Measurements from ENCODE around the gene CYP3A4. TPM values are rescaled to one million over a fixed set of nuclear protein-coding genes. Genes with fewer than 3 reads are reported as not detected.

Gene CYP3A4
- polyA plus RNA-seq, 1 of the 3 experiments (the other 2 are of a cell fraction), result not detected

GRCh38 chr7:99791021-99791420, 7.0 kb upstream of the CYP3A4 start:
- Histone ChIP-seq H4K20me1 (ENCODE audit: insufficient read depth) (no peaks in the 10 kb centered on the region), H3K4me3 (ENCODE audit: low read depth in 2 of 2, low read length in 1 of 2) (no peak overlapping the region), H3K9me3 (no peaks in the 10 kb centered on the region), H3K36me3 (replicated peaks in 1 of 2; ENCODE audit: control insufficient read depth in 1 of 2, insufficient read depth in 2 of 2, low read length in 1 of 2) (no peaks in the 10 kb centered on the region), H3K4me1 (ENCODE audit: control insufficient read depth in 1 of 2, insufficient read depth in 2 of 2, low read depth in 1 of 2, low read length in 1 of 2) (peaks cover 0 to 3% of the 10 kb centered on the region in 2 experiments; a peak in 1 of 4 replicates), H2AFZ (ENCODE audit: low read depth) (no peak overlapping the region), H3K9ac (no peak overlapping the region), H3K79me2 (ENCODE audit: insufficient read depth) (no peaks in the 10 kb centered on the region), H3K4me2 (no peak overlapping the region), H3K27me3 (ENCODE audit: insufficient read depth) (peaks cover 17% of the 10 kb centered on the region), H3K9me2 (no peaks in the 10 kb centered on the region), H3F3A (replicated peaks; ENCODE audit: insufficient read depth) (no peaks in the 10 kb centered on the region), H3K27ac (ENCODE audit: low read depth in 2 of 2, low read length in 1 of 2) (no peak overlapping the region)
- ChIA-PET POLR2A (no interaction called here), CTCF (no interaction called here)
- WGBS (ENCODE audit: low lambda C conversion rate), result 2% methylated on average over 1 of the region's 1 CpG
- DNase-seq, result no peak
- TF ChIP-seq FOSL2 (IDR thresholded peaks at IDR 0.05; ENCODE audit: borderline replicate concordance, low read depth), result no peak
- TF ChIP-seq IRF3 (IDR thresholded peaks at IDR 0.05; ENCODE audit: low read depth, low read length), result no peak
- no peak for TF ChIP-seq REST (IDR thresholded peaks at IDR 0.05; ENCODE audit: low read depth, low read length)
- TF ChIP-seq ZBTB33 (IDR thresholded peaks at IDR 0.05; ENCODE audit: borderline replicate concordance, low read depth), result no peak
- no peak for TF ChIP-seq FOXJ3 (CRISPR knock-in tag; IDR thresholded peaks at IDR 0.05)
- no peak for TF ChIP-seq RFX5 (IDR thresholded peaks at IDR 0.05; ENCODE audit: low read length)

GRCh38 chr7:99790407-99790806, 6.4 kb upstream of the CYP3A4 start:
- H3K9me3 ChIP-seq, result no peaks in the 10 kb centered on the region
- no peaks in the 10 kb centered on the region for H4K20me1 ChIP-seq (ENCODE audit: insufficient read depth)
- TF ChIP-seq MEF2A (IDR thresholded peaks at IDR 0.05; ENCODE audit: borderline replicate concordance, low read depth), result no peak
- TF ChIP-seq FOXM1 (IDR thresholded peaks at IDR 0.05; ENCODE audit: low read depth), result no peak
- TF ChIP-seq POLR2AphosphoS5 (IDR thresholded peaks at IDR 0.05; ENCODE audit: low read depth, low read length), result no peak
- no peak for TF ChIP-seq JUND (IDR thresholded peaks at IDR 0.05)
- TF ChIP-seq SMC3 (IDR thresholded peaks at IDR 0.05; ENCODE audit: low read depth, low read length), result no peak
- TF ChIP-seq GABPA (IDR thresholded peaks at IDR 0.05; ENCODE audit: low read depth), result no peak
- TF ChIP-seq FOSL2 (IDR thresholded peaks at IDR 0.05; ENCODE audit: borderline replicate concordance, low read depth), result no peak
- TF ChIP-seq MXI1 (IDR thresholded peaks at IDR 0.05; ENCODE audit: low read depth, low read length), result no peak
- TF ChIP-seq YY1 (IDR thresholded peaks at IDR 0.05; ENCODE audit: low read depth), result no peak
- H3K27ac ChIP-seq (ENCODE audit: low read depth in 2 of 2, low read length in 1 of 2), result no peak overlapping the region
- no peak overlapping the region for H3K4me3 ChIP-seq (ENCODE audit: low read depth in 2 of 2, low read length in 1 of 2)
- POLR2A ChIA-PET, result no interaction called here
- DNase-seq, result no peak
- no peak overlapping the region for H3K9ac ChIP-seq
- 13% methylated on average over 3 of the region's 3 CpGs for WGBS (ENCODE audit: low lambda C conversion rate)
- no peaks in the 10 kb centered on the region for H3K79me2 ChIP-seq (ENCODE audit: insufficient read depth)
- peaks cover 23% of the 10 kb centered on the region for H3K27me3 ChIP-seq (ENCODE audit: insufficient read depth)
- CTCF ChIA-PET, result no interaction called here
- no peaks in the 10 kb centered on the region for H3K36me3 ChIP-seq (replicated peaks in 1 of 2; ENCODE audit: control insufficient read depth in 1 of 2, insufficient read depth in 2 of 2, low read length in 1 of 2)
- H3K4me1 ChIP-seq (ENCODE audit: control insufficient read depth in 1 of 2, insufficient read depth in 2 of 2, low read depth in 1 of 2, low read length in 1 of 2), result peaks cover 0 to 3% of the 10 kb centered on the region in 2 experiments; a peak in 1 of 4 replicates
- no peak overlapping the region for H2AFZ ChIP-seq (ENCODE audit: low read depth)
- H3K9me2 ChIP-seq, result no peaks in the 10 kb centered on the region
- H3K4me2 ChIP-seq, result no peak overlapping the region
- no peaks in the 10 kb centered on the region for H3F3A ChIP-seq (replicated peaks; ENCODE audit: insufficient read depth)
